Amygdala (tissue), 56 donors: ENCODE measurements around the gene MUC5B.

ENCODE experiments used
- DNase-seq, 56 donors: peaks; one replicate each; lab custom pipeline; 2025; lab: John Stamatoyannopoulos, UW

Gene MUC5B

DNA sequence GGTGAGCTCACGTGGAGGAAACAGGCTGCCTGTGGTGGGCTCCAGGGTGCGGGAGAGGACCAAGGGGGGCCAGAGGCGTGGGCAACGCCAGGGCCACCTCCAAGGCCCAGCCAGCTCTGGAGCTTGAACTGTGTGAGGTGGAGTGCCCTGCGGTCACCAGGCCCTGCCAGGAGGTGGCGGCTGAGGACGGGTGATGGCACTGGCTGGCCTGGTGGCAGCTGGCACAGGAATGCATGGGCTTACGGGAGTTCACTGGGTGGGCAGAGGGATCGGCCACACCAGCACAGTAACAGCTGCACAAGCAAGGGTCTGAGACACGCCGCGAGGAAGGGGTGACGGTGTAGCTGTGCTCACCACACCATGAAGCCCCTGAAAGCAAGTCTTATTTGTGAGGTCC, 70.8 kb downstream of the MUC5B start:
- DNase-seq, result peak in 6 of 56 donors; percentile 14 to 47 (median 38)

DNA sequence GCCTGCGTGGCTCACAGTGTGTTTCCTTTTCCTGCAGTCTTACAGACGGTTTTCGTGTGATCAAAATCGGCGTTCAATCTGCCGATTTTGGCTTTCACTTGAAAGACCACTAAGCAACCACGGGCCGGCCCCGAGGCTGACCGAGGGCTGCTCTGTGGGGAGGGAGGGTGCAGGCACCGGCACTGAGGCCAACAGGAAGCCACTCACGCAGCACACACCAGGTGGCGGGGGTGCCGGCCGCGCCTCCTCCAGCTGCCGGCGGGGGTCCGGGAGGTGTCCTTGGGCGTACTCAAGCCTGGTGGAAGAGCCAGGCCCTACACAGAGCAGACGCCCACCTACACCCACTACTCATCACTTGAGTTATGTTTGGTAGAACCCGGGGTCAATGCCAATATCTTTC, 72.2 kb downstream of the MUC5B start:
- DNase-seq, result no peak

DNA sequence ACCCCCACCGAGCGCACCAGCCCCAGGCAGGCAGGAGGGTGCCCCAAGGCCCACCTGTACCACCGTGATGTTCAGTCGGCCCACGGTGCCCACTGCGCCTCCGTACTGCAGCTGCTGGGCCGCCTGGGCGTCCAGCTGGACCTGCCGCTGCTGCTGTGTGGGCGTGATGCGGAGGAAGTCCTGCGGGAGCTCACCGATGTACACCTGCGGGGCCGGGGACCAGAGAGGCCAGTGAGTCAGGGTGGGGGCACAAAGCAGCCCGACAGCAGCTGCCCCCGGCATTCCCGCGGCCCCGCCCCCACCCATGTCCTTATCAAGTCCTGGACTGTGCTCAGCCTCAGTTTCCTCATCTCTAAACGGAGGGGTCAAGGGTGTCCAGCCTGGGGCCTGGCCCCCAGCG, 72.7 kb downstream of the MUC5B start:
- no peak for DNase-seq

DNA sequence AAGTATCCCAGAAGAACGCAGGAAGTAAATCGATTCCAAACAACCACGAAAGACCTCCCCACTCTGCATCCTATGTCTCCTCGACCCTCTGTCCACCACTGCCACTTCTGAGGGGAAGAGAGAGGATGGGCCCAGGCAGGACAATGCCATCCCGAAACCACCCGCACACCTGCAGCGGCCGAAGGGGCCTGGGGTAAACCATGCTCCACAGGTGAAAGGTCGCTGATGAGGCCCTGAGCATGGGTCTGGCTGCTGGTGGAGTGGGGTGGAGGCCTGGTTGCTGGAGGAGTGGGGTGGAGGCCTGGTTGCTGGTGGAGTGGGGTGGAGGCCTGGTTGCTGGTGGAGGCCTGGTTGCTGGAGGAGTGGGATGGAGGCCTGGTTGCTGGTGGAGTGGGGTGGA, 73.4 kb downstream of the MUC5B start:
- DNase-seq, result no peak

DNA sequence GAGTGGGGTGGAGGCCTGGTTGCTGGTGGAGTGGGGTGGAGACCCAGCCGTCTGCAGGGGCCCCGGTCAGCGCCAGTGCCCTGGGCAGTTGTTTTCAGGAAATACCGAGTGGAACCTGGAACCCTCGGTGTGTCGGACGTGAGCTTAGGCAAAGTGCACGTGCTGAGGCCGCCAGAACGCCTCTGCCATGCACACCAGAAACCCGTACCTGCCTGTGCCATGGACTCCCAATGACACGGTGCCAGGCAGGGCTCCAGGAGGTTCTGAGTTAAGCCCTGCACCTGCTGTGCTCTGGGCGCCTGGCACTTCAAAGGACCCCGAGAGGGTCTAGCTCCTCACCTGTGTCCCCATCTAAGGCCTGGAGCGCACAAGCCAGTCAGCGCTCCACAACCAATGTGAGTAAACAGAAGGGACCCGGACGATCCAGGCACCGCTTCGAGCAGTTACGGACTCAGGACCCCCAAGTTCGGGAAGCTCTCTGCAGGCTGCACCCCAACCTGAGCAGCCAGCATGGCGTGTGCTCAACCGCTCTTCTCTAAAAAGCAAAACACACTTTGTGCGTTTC, 74.2 kb downstream of the MUC5B start:
- no peak for DNase-seq

DNA sequence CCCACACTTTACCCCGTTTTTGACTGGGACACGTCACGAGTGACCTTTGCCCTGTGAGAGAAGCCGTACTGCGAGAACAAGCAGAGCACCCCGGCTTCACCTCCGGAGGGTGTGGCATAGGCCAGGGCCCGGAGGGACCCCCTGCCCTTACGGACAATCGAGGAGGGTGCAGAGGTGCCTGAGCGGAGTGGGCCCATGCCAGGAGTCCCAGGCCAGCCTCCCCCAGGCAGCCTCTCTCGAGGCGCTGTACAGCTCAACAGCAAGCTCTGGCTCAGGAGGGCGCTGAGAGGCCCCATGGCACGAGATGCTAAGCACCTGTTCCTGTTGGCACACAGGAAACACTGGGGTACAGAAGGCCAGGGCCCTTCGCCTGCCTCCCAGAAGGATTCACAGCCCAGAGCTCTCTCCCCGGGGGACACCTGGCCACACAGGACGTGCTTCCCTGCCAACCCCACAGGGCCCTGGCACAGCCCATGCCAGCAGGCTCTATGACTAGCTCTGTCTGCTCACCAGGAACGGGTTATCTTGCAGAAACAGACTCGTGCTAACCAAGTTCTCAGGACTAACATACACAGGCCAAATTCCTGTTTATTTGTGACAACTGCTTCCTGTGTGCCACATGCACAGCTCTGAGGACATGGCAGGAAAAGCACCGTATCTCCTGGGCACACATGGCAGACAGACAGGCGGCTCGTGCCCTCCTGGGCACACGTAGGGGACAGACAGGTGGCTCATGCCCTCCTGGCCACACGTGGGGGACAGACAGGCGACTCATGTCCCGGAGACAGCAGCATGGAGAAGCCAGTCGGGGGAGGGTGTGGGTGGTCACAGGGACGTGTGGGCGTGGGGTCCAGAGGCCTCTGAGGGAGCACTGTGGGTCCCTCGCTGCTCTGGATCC, 75.0 kb downstream of the MUC5B start:
- DNase-seq, result no peak

DNA sequence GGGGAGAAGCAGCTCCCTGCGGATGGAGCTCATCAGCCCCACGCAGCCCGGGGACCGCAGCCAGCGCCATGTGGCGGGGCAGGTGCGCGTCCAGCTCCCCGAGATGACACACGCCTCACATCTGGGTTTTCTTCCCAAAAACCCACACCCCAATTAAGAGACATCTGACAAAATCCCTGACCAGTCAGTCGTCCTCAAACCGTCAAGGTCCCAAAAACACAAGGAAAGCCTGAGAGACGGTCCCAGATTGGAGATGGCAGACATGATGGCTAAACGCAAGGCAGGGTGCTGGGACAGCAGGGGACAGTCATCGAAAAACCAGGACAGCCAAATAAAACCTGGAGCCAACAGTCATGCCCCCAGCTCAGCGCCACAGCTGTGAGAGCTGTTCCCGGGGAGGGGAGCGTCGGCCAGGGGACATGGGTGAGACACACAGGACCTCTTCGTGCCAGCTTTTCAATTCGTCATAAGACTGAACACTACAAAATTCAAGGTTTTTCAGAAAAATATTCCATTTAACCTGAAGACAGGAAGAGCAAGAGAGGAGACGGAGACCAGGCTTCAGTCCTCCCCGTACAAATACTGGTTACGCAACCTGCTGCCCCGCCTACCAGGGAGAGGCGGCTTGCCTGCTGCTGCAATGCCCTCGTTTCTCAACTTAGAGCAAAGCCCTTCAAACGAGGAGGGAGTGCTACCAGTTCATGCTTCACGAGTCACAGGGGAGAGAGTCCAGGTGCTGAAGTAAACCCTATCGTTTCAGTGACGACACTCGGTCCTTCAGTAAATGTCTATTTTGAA, 76.0 kb downstream of the MUC5B start:
- peak in 20 of 56 donors; percentile 35 to 76 (median 54) for DNase-seq

DNA sequence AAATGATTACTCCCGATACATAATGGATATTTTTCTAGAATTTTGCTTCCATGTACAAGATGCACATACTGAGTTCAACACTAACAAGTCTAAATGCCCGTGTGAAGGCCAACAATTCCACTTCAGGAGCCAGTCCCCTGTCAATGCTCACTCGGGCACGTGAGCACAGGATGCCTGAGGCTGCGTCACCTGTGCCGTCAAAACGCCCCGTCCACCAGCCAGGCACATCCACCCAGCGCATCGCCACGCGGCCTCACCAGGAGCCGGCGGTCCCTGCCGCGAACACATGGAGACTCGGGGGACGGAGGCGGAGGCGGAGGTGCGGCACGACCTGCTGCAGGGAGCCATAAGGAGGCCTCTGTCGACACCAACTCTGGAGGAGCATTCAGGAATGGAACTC, 76.8 kb downstream of the MUC5B start:
- DNase-seq, result peak in 10 of 56 donors; percentile 41 to 73 (median 56)

DNA sequence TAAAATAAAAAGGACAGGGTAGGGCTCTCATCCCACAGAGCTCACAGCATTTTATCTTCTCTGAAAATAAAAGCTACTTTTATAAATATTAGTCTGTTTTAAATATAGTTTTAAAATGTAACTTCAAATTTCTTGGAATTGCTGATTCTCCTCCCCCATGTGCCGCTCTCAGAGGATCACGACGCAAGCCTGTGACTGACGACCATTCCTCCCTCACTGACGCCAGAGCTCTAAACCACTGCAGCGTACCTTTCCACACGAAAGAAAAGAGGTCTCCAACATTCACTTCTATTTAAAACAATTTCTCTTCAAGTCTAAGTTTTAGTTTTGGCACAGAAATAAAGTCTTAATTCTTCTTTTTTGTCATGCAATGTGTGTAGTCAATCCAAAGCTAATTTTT, 77.3 kb downstream of the MUC5B start:
- peak in 1 of 56 donors; percentile 47 for DNase-seq

DNA sequence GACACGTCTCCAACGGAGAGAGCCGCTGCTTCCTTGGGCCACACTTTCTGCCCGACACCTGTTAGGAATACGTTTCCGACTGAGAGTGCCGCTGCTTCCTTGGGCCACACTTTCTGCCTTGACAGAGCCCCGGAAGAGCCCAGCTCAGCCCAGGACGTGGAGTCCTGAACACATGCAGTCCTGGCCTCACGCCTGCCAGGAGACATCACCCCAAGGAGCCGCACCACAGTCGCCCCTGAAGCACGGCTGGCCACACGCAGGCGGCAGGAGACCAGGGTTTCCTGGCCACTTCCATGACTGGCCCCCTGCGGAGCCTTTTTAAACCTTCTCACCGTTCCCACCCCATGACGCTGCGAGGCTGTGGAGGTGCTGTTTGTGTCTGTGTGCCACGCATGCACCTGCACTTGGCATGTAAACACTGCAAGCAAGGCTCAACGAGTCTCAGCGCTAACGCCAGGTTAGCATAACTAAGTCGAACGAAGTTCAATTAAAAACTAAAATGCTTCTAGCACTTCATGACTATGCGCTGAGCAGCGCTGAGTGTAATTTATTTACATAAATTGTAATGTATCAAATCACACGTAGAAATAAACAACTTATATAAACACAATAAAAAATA, 77.8 kb downstream of the MUC5B start:
- DNase-seq, result no peak

DNA sequence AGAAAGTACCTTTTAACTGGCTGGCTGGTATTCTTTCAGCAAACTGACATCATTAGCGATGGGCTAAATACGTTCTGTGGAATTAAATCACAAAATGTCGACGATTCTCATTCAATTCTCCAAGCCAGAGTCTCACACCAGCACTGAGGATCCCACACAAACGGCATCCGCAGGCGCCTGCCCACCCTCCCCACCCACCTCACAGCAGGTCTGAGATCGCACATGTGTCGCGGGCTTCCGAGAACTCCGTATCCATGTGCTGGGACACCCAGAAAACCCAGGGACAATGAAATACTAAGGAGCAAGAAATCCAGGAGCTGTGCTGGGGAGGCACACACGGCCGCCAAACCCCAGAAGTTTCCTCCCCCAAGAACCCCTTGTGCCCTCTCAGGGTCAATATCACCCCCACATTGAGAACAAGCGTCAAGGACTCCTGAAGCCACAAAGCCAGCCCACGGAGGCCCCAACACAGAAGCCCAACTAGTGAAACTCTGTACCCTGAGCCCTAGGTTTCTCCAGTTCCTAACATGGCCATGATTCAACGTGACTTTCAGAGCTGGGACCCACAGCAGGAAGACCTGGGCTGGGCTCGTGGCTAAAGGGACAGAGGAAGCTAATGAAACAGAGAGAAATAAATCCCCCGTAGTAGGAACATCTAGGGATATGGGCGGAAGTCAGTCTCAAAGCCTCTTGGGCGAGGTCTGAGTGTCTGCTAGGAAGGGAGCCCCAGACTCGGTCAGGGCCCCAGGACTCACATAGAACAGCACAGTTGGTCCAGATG, 78.5 kb downstream of the MUC5B start:
- no peak for DNase-seq

DNA sequence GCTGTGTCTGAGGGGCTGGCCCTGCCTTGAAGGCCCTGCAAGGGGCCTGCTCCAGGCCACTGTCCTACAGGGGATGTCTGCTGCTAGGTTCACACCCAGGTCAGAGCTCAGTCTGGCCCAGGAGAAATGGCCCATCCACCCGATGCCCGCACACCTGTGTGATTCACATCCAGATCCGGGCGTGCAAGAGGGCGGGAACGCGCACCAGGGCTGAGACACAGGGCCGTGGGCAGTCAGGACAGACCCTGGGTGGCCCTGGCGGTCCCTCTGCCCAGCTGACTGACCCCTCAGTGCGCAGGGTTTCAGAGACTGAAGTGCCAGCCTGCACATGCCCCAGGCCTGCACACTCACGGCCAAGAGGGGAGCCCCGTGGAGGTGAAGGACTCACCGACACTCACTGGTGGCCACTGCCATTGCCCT, 79.2 kb downstream of the MUC5B start:
- no peak for DNase-seq

DNA sequence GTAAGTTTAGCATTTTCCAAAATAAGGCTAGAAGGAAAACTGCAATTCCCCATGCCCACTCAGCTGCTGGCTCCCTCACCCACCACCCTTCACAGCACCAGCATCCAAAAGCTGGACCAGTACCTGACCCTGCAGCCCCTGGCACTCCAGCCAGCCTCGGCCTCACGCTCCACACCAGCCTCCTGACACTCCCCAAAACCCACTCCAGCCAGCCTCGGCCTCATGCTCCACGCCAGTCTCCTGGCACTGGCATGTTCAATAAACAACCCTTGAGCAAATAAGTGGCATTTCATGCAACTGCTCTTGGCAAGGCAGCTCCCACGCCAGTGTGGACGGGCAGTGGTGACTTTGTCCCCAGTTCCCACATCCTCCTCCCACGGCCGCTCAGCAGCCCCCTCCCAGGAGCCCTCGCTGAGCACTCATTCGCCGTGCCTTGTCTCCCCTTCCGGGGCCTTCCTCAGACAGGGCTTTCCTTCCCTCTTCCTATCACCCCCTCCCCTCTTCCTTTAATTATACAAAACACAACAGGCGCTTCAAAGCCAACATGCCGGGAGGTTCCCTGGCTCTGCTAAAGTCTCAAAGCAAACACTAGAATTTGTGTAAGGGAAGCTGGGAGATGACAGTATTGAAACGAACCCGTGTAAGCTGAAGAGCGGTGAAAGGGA, 79.7 kb downstream of the MUC5B start:
- peak in 1 of 56 donors; percentile 44 for DNase-seq

DNA sequence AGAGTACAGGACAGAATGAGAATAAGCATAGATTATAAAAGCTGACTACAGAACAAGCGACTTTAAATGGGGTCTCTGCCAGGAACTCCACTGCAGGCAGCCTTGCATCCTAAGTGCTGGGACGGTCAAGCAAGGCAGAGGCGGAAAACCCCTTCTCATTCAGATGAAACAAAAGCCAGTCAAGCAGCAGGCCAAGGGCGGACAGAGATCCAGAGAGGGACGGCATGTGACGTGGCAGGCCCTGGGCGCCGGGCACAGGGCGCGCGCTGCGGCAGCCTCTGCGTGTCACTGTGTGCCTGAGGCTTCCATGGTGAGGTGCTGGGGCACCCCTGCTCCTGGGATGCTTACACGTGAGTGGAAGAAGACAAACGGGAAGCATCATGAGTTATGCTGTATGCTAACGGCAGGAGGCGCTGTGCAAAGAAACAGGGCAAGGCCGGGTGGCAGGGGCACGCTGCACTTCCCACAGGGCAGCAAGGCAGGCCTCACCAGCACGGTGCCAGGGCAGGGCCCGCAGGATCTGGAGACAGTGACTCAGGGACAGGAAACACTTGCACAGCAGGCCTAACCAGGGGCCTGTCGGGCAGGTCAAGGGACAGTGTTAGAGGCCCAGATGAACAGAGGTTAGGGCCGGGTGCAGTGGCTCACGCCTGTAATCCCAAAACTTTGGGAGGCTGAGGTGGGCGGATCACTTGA, 80.4 kb downstream of the MUC5B start:
- peak in 25 of 56 donors; percentile 31 to 84 (median 61) for DNase-seq

DNA sequence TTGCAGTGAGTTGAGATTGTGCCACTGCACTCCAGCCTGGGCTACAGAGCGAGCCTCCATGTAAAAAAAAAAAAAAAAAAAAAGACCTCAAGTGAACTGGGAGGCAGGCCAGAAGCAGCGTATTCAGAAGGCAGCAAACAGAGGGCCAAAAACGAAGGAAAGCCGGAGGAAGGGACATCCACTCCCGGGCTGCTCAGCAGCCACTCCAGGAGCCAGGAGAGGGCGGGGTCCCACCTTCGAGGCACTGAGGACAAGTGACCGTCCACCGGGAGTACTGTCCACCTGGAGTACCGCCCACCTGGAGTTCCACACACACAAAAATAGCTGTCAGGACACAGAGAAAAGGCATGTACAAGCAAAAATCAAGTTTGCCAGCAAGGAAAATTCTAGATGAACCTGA, 81.1 kb downstream of the MUC5B start:
- DNase-seq, result peak in 2 of 56 donors; percentile 49 to 58

DNA sequence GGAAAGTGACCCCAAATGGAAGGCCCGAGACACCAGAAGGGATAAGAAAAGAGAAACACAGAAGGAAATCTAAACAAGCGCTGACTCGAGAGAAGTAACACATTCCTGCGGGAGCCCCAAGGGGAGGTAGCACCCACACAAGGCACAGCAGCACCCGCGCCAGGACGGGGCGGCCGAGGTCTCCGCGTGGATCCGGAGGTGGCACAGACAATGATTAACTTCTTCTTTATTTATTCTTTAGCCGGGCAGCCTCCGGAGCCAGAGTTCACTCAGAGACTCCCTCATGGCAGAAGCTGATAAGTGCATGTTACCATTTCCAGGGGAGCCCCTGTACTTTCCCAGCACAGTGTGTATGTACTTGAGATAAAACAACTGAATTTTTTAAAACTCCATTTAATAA, 81.5 kb downstream of the MUC5B start:
- no peak for DNase-seq

DNA sequence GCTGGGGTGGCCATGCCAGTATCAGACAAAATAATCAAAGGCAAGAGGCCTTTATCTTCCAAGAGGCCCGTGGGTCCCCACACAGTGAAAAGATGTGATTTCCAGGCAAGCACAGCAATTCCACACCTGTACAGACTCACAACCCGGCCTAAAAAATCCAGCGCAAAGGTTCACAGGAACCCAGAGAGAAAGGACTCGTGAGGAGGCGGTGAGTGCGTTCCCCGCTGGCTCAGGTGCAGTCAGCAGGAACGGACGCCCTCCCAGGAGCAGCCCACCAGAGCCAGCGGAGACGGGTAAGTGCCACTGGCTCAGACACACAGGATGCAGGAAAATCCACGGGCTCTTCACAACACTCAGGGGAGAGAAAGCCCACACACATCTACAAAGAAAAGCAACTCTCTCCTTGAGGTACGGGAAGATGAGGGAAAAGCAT, 82.2 kb downstream of the MUC5B start:
- no peak for DNase-seq

DNA sequence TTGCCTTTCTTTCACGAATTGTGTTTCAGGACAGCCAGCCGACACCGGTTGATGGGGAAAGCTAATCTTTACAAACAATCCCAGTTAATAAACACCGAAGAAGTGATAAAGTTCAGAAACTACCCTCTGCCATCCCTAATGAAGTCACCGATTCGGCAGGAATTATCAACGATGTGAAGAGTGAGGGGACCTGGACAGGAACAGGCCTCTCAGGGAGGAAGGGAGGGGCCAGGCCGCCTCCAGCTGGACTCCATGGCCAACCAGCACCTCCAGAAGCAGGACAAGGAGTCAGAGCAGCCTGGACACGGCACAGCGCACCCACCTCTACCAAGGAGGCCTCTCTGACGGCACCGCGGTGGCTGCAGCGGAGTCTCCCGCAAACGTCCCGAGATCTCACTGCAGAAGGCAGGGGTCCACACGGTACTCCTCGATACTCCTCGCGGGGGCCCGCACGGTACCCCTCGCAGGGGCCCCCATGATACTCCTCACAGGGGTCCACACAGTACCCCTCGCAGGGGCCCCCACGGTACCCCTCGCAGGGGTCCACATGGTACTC, 82.7 kb downstream of the MUC5B start:
- no peak for DNase-seq
